HepG2 (cell line): ENCODE measurements around the gene MAP3K1. TPM values are rescaled to one million over a fixed set of nuclear protein-coding genes. Genes with fewer than 3 reads are reported as not detected.

Experiments used
- ATF4 ChIP-seq, 2 experiments: fragments of 450-650 bp in 1 of 2; sonication (generic) in 1 of 2; formaldehyde crosslinking; IDR thresholded peaks; 2 replicates each; pipeline versions ENCODE4 v1.5.0 to v1.8.0; 2020 to 2022; ENCODE audit warnings: mild to moderate bottlenecking in 1 of 2, missing genetic modification reagents in 1 of 2
- BORCS8-MEF2B ChIP-seq: sonication (generic); formaldehyde crosslinking; IDR thresholded peaks from 2 replicates; pipeline ENCODE4 v1.8.0; 2022; ENCODE audit warnings: mild to moderate bottlenecking, missing genetic modification reagents
- DR1 ChIP-seq: sonication (generic); formaldehyde crosslinking; IDR thresholded peaks from 2 replicates; pipeline ENCODE4 v1.8.0; 2021; ENCODE audit warnings: mild to moderate bottlenecking, missing genetic modification reagents, inconsistent platforms
- FOXC1 ChIP-seq: sonication (generic); formaldehyde crosslinking; IDR thresholded peaks from 2 replicates; pipeline ENCODE4 v1.8.0; 2022; ENCODE audit warnings: mild to moderate bottlenecking, missing genetic modification reagents, borderline replicate concordance
- HOXA5 ChIP-seq: sonication (generic); formaldehyde crosslinking; IDR thresholded peaks from 2 replicates; pipeline ENCODE4 v1.4.0; 2020; ENCODE audit warnings: missing genetic modification reagents
- JUND ChIP-seq: sonication (generic); formaldehyde crosslinking; IDR thresholded peaks from 2 replicates; pipeline ENCODE4 v1.8.0; 2022; ENCODE audit warnings: mild to moderate bottlenecking, missing genetic modification reagents
- KDM4B ChIP-seq: sonication (generic); formaldehyde crosslinking; IDR thresholded peaks from 2 replicates; pipeline ENCODE4 v1.4.0; 2020; ENCODE audit warnings: missing genetic modification reagents
- PAF1 ChIP-seq: IDR thresholded peaks from 2 replicates; pipeline ENCODE4 v1.6.1; 2016; ENCODE audit warnings: missing genetic modification reagents, missing compliant biosample characterization
- PAX8 ChIP-seq: sonication (generic); formaldehyde crosslinking; IDR thresholded peaks from 2 replicates; pipeline ENCODE4 v1.8.0; 2022; ENCODE audit warnings: mild to moderate bottlenecking, missing genetic modification reagents, borderline replicate concordance
- PHF21A ChIP-seq: sonication (generic); formaldehyde crosslinking; IDR thresholded peaks from 2 replicates; pipeline ENCODE4 v1.5.0; 2020; ENCODE audit warnings: mild to moderate bottlenecking, missing genetic modification reagents
- PHF8 ChIP-seq: sonication (generic); formaldehyde crosslinking; IDR thresholded peaks from 2 replicates; pipeline ENCODE4 v1.5.0; 2020; ENCODE audit warnings: missing genetic modification reagents
- SKI ChIP-seq: fragments of 450-650 bp; IDR thresholded peaks from one replicate; pipeline ENCODE4 v1.6.1; 2018; ENCODE audit warnings: mild to moderate bottlenecking; ENCODE audit not compliant: partially characterized antibody
- SP1 ChIP-seq, 2 experiments: fragments of 450-650 bp in 1 of 2; sonication (generic) in 1 of 2; formaldehyde crosslinking in 1 of 2; IDR thresholded peaks; 2 replicates each; pipeline versions ENCODE4 v1.4.0 to v1.6.1; 2016 to 2020; ENCODE audit warnings: missing genetic modification reagents in 1 of 2
- SRY ChIP-seq: sonication (generic); formaldehyde crosslinking; IDR thresholded peaks from 2 replicates; pipeline ENCODE4 v1.8.0; 2022; ENCODE audit warnings: mild to moderate bottlenecking, missing genetic modification reagents
- ZNF138 ChIP-seq: sonication (generic); formaldehyde crosslinking; IDR thresholded peaks from 2 replicates; pipeline ENCODE4 v1.5.0; 2020; ENCODE audit warnings: mild to moderate bottlenecking, low read depth, missing genetic modification reagents
- ZNF317 ChIP-seq: sonication (generic); formaldehyde crosslinking; IDR thresholded peaks from 2 replicates; pipeline ENCODE4 v1.5.0; 2020; ENCODE audit warnings: mild to moderate bottlenecking, missing genetic modification reagents
- ZNF724P ChIP-seq: sonication (generic); formaldehyde crosslinking; IDR thresholded peaks from 2 replicates; pipeline ENCODE4 v1.8.0; 2022; ENCODE audit warnings: missing genetic modification reagents, borderline replicate concordance
- ZNF773 ChIP-seq: sonication (generic); formaldehyde crosslinking; IDR thresholded peaks from 2 replicates; pipeline ENCODE4 v1.4.0; 2020; ENCODE audit warnings: missing genetic modification reagents, borderline replicate concordance
- ZNF792 ChIP-seq: IDR thresholded peaks from 2 replicates; pipeline ENCODE4 v1.6.1; 2016
- polyA plus RNA-seq, 8 experiments: library from polyadenylated mRNA; depleted of rRNA in 3 of 8; stranded (reverse) in 7 of 8; unstranded in 1 of 8; fragments of >200 nt; fragmentation: Illumina TruSeq in 4 of 8; extraction: Trizol in 4 of 8; gene quantifications; 2 replicates each; pipeline versions ENCODE4 v1.2.1 to v1.2.3, GENCODE V29; 2011 to 2016; ENCODE audit warnings: low read depth in 4 of 8, missing spikeins in 1 of 8, mixed read lengths in 1 of 8; ENCODE audit not compliant: insufficient read depth in 1 of 8
- total RNA-seq, 5 experiments: library from RNA; depleted of rRNA; stranded (reverse); fragments of >200 nt; fragmentation: Illumina TruSeq; extraction: Trizol; gene quantifications; 2 replicates each; pipeline ENCODE4 v1.2.3, GENCODE V29; 2016; ENCODE audit warnings: low read depth in 1 of 5
- TF ChIP-seq, protein P1 (sequence below): sonication (generic); formaldehyde crosslinking; IDR thresholded peaks from 2 replicates; pipeline ENCODE4 v1.8.0; 2022; ENCODE audit warnings: mild to moderate bottlenecking, missing genetic modification reagents; ENCODE audit not compliant: insufficient replicate concordance
- TF ChIP-seq, protein P2 (sequence below): IDR thresholded peaks from 2 replicates; pipeline ENCODE4 v1.6.1; 2016; ENCODE audit warnings: low read depth, control low read depth
- TF ChIP-seq, protein P3 (sequence below): sonication (generic); formaldehyde crosslinking; IDR thresholded peaks from 2 replicates; pipeline ENCODE4 v1.5.0; 2020; ENCODE audit warnings: mild to moderate bottlenecking, missing genetic modification reagents, borderline replicate concordance

MAP3K1 gene
- total and polyA plus RNA-seq, 2 of the 13 experiments (the other 11 are each of a cell fraction or from before 2014, with no cell fraction given), result 16.4 to 30.3 TPM

- TF ChIP-seq, protein P1, sequence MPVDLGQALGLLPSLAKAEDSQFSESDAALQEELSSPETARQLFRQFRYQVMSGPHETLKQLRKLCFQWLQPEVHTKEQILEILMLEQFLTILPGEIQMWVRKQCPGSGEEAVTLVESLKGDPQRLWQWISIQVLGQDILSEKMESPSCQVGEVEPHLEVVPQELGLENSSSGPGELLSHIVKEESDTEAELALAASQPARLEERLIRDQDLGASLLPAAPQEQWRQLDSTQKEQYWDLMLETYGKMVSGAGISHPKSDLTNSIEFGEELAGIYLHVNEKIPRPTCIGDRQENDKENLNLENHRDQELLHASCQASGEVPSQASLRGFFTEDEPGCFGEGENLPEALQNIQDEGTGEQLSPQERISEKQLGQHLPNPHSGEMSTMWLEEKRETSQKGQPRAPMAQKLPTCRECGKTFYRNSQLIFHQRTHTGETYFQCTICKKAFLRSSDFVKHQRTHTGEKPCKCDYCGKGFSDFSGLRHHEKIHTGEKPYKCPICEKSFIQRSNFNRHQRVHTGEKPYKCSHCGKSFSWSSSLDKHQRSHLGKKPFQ, result peak; percentile 66
- TF ChIP-seq, protein P2, sequence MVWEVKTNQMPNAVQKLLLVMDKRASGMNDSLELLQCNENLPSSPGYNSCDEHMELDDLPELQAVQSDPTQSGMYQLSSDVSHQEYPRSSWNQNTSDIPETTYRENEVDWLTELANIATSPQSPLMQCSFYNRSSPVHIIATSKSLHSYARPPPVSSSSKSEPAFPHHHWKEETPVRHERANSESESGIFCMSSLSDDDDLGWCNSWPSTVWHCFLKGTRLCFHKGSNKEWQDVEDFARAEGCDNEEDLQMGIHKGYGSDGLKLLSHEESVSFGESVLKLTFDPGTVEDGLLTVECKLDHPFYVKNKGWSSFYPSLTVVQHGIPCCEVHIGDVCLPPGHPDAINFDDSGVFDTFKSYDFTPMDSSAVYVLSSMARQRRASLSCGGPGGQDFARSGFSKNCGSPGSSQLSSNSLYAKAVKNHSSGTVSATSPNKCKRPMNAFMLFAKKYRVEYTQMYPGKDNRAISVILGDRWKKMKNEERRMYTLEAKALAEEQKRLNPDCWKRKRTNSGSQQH (CRISPR knock-in tag), result no peak; the same call in 1 of the 2 replicates
- no peak for TF ChIP-seq ATF4 (CRISPR knock-in tag; IDR thresholded peaks at IDR 0.05)
- TF ChIP-seq ZNF724P, result 0 out of 2 replicates have a peak, but pooled peaks have one; percentile 65
- TF ChIP-seq HOXA5 (CRISPR knock-in tag), result peak; percentile 52; the same call in 1 of the 2 replicates
- peak; percentile 78 for TF ChIP-seq ZNF792
- no peak; the same call in none of the 2 replicates for TF ChIP-seq PHF21A (CRISPR knock-in tag)
- no peak for TF ChIP-seq PAF1 (CRISPR knock-in tag)
- TF ChIP-seq FOXC1 (CRISPR knock-in tag), result peak; percentile 50; the same call in 1 of the 2 replicates
- TF ChIP-seq PAX8 (CRISPR knock-in tag), result 0 out of 2 replicates have a peak, but pooled peaks have one; percentile 41
- TF ChIP-seq DR1 (CRISPR knock-in tag), result peak; percentile 44; the same call in 1 of the 2 replicates
- peak; percentile 92 for TF ChIP-seq PHF8 (CRISPR knock-in tag)
- TF ChIP-seq SRY (CRISPR knock-in tag), result peak; percentile 78; the same call in 1 of the 2 replicates
- TF ChIP-seq BORCS8-MEF2B (CRISPR knock-in tag), result peak; percentile 9; the same call in 1 of the 2 replicates
- no peak for TF ChIP-seq JUND (CRISPR knock-in tag)
- TF ChIP-seq ZNF138 (CRISPR knock-in tag), result 0 out of 2 replicates have a peak, but pooled peaks have one; percentile 87
- peak; percentile 16; the same call in 1 of the 2 replicates for TF ChIP-seq KDM4B (CRISPR knock-in tag)
- peak; percentile 40; the same call in 1 of the 2 replicates for TF ChIP-seq ZNF773
- TF ChIP-seq, protein P3, sequence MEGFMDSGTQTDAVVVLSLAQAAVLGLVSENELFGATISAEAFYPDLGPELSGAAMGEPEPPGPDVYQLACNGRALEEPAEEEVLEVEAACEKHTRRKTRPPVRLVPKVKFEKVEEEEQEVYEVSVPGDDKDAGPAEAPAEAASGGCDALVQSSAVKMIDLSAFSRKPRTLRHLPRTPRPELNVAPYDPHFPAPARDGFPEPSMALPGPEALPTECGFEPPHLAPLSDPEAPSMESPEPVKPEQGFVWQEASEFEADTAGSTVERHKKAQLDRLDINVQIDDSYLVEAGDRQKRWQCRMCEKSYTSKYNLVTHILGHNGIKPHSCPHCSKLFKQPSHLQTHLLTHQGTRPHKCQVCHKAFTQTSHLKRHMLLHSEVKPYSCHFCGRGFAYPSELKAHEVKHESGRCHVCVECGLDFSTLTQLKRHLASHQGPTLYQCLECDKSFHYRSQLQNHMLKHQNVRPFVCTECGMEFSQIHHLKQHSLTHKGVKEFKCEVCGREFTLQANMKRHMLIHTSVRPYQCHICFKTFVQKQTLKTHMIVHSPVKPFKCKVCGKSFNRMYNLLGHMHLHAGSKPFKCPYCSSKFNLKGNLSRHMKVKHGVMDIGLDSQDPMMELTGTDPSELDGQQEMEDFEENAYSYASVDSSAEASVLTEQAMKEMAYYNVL (CRISPR knock-in tag), result 0 out of 2 replicates have a peak, but pooled peaks have one; percentile 34
- TF ChIP-seq SP1 (IDR thresholded peaks at IDR 0.05), result no peak
- peak; percentile 80 for TF ChIP-seq SP1 (CRISPR knock-in tag; IDR thresholded peaks at IDR 0.05)
- TF ChIP-seq SKI, result no peak
- 0 out of 2 replicates have a peak, but pooled peaks have one; percentile 67 for TF ChIP-seq ZNF317
Observed at GRCh38 chr5:56909294-56910209, 94.2 kb downstream of the MAP3K1 start, which contains the start of gene SETD9 (continued).
